Thymus (tissue), 11 donors: Measurements from ENCODE around the gene TSPEAR. TPM values are rescaled to one million over a fixed set of nuclear protein-coding genes. Genes with fewer than 3 reads are reported as not detected.

Experiments
- DNase-seq, 9 donors: peaks; one replicate each; pipeline ENCODE4 v3.0.0-alpha.2; 2013; ENCODE audit warnings: low spot score in 9 of 9, low read depth in 6 of 9, missing footprints in 1 of 9
- H3K27ac ChIP-seq, 2 donors: one replicate each; pipeline ENCODE4 v1.5.1; 2013; ENCODE audit warnings: control low read depth in 1 of 2, low read depth in 1 of 2, low read length in 1 of 2, mild to moderate bottlenecking in 1 of 2, moderate library complexity in 1 of 2
- H3K27me3 ChIP-seq, 2 donors: one replicate each; pipeline ENCODE4 v1.5.1; 2013; ENCODE audit warnings: low read length in 1 of 2; ENCODE audit not compliant: control insufficient read depth in 2 of 2, insufficient read depth in 1 of 2
- H3K36me3 ChIP-seq, 2 donors: one replicate each; pipeline ENCODE4 v1.5.1; 2013; ENCODE audit warnings: low read length in 1 of 2, mild to moderate bottlenecking in 1 of 2, moderate library complexity in 1 of 2; ENCODE audit not compliant: control insufficient read depth in 2 of 2, insufficient read depth in 2 of 2
- H3K4me1 ChIP-seq, 2 donors: one replicate each; pipeline ENCODE4 v1.5.1; 2013; ENCODE audit warnings: low read length in 2 of 2; ENCODE audit not compliant: control insufficient read depth in 2 of 2, insufficient read depth in 2 of 2
- H3K4me3 ChIP-seq, 2 donors: one replicate each; pipeline ENCODE4 v1.5.1; 2013; ENCODE audit warnings: low read length in 2 of 2, control low read depth in 1 of 2, mild to moderate bottlenecking in 1 of 2
- H3K9me3 ChIP-seq, 2 donors: one replicate each; pipeline ENCODE4 v1.5.1; 2013; ENCODE audit warnings: low read length in 1 of 2, mild to moderate bottlenecking in 1 of 2; ENCODE audit not compliant: control insufficient read depth in 2 of 2, insufficient read depth in 1 of 2
- WGBS: extraction: QIAGEN DNeasy Blood & Tissue Kit; methylation state at CpG from one replicate; pipeline ENCODE4 v1.1.7; 2013; 5-methylcytosine and 5-hydroxymethylcytosine counted together
- polyA plus RNA-seq: library from polyadenylated mRNA; stranded (reverse); fragments of 200-250 nt; gene quantifications from one replicate; pipeline ENCODE4 v1.2.3, GENCODE V29; 2013
- total RNA-seq: library from RNA; stranded (reverse); fragments of 120-200 nt; gene quantifications from one replicate; pipeline ENCODE4 v1.2.4, GENCODE V29; 2013
- donor health status: healthy.

The TSPEAR gene
- total and polyA plus RNA-seq, 2 donors: 0.07 to 0.38 TPM

- DNase-seq: no peak
- Histone ChIP-seq H3K4me1 (no peaks in the 10 kb centered on the region), H3K36me3 (no peaks in the 10 kb centered on the region), H3K4me3 (no peak overlapping the region), H3K9me3 (peaks cover 0 to 6% of the 10 kb centered on the region in 2 donors), H3K27me3 (peaks cover 2 to 29% of the 10 kb centered on the region in 2 donors), H3K27ac (no peak overlapping the region)
- 89% methylated on average over 19 of the region's 19 CpGs for WGBS
Observed at GRCh38 chr21:44753357-44753756, 42.0 kb upstream of the TSPEAR start.

GRCh38 chr21:44752671-44753235 is 41.4 kb upstream of the TSPEAR start:
- Histone ChIP-seq H3K4me1 (no peaks in the 10 kb centered on the region), H3K36me3 (no peaks in the 10 kb centered on the region), H3K4me3 (no peak overlapping the region), H3K9me3 (peaks cover 0 to 6% of the 10 kb centered on the region in 2 donors), H3K27me3 (peaks cover 2 to 32% of the 10 kb centered on the region in 2 donors), H3K27ac (no peak overlapping the region)
- WGBS: 84% methylated on average over 11 of the region's 11 CpGs
- no peak for DNase-seq

GRCh38 chr21:44751799-44752636 is 40.6 kb upstream of the TSPEAR start:
- 92% methylated on average over 34 of the region's 34 CpGs for WGBS
- Histone ChIP-seq H3K27me3 (peaks cover 2 to 32% of the 10 kb centered on the region in 2 donors), H3K4me1 (no peaks in the 10 kb centered on the region), H3K27ac (no peak overlapping the region), H3K4me3 (no peak overlapping the region), H3K9me3 (peaks cover 0 to 6% of the 10 kb centered on the region in 2 donors), H3K36me3 (no peaks in the 10 kb centered on the region)
- DNase-seq: no peak

GRCh38 chr21:44751186-44751798 is 39.9 kb upstream of the TSPEAR start:
- WGBS: 94% methylated on average over 24 of the region's 24 CpGs

GRCh38 chr21:44750675-44751025 is 39.3 kb upstream of the TSPEAR start:
- Histone ChIP-seq H3K4me1 (no peaks in the 10 kb centered on the region), H3K27ac (no peak overlapping the region), H3K4me3 (no peak overlapping the region), H3K9me3 (peaks cover 0 to 6% of the 10 kb centered on the region in 2 donors), H3K36me3 (no peaks in the 10 kb centered on the region), H3K27me3 (peaks cover 2 to 32% of the 10 kb centered on the region in 2 donors)
- no peak for DNase-seq
- 33% methylated on average over 12 of the region's 12 CpGs for WGBS

More at GRCh38 chr21:44751186-44751798, 39.9 kb upstream of the TSPEAR start:
- no peak overlapping the region for H3K27ac ChIP-seq
- DNase-seq: no peak
- no peak overlapping the region for H3K4me3 ChIP-seq
- peaks cover 2 to 32% of the 10 kb centered on the region in 2 donors for H3K27me3 ChIP-seq
- H3K9me3 ChIP-seq: peaks cover 0 to 6% of the 10 kb centered on the region in 2 donors
- no peaks in the 10 kb centered on the region for H3K4me1 ChIP-seq
- H3K36me3 ChIP-seq: no peaks in the 10 kb centered on the region

- WGBS: 84% methylated on average over 47 of the region's 47 CpGs
- no peaks in the 10 kb centered on the region for H3K36me3 ChIP-seq
- no peak overlapping the region for H3K4me3 ChIP-seq
- no peak overlapping the region for H3K27ac ChIP-seq
- no peak for DNase-seq
- H3K9me3 ChIP-seq: peaks cover 0 to 6% of the 10 kb centered on the region in 2 donors
- no peaks in the 10 kb centered on the region for H3K4me1 ChIP-seq
- H3K27me3 ChIP-seq: peaks cover 2 to 32% of the 10 kb centered on the region in 2 donors
Observed at GRCh38 chr21:44749759-44750674, 38.6 kb upstream of the TSPEAR start.

- Histone ChIP-seq H3K27me3 (peaks cover 2 to 32% of the 10 kb centered on the region in 2 donors), H3K36me3 (no peaks in the 10 kb centered on the region)
- 68% methylated on average over 26 of the region's 26 CpGs for WGBS
Observed at GRCh38 chr21:44749116-44749758, 37.9 kb upstream of the TSPEAR start.

GRCh38 chr21:44748621-44749020 is 37.2 kb upstream of the TSPEAR start:
- Histone ChIP-seq H3K27ac (no peak overlapping the region), H3K4me1 (no peaks in the 10 kb centered on the region), H3K4me3 (no peak overlapping the region), H3K36me3 (no peaks in the 10 kb centered on the region), H3K9me3 (peaks cover 0 to 9% of the 10 kb centered on the region in 2 donors), H3K27me3 (peaks cover 2 to 32% of the 10 kb centered on the region in 2 donors)
- WGBS: 53% methylated on average over 16 of the region's 16 CpGs
- no peak for DNase-seq

More at GRCh38 chr21:44749116-44749758, 37.9 kb upstream of the TSPEAR start:
- Histone ChIP-seq H3K27ac (no peak overlapping the region), H3K4me3 (no peak overlapping the region), H3K4me1 (no peaks in the 10 kb centered on the region), H3K9me3 (peaks cover 0 to 9% of the 10 kb centered on the region in 2 donors)
- DNase-seq: no peak
